Thoracic aorta (tissue), 2 donors: ENCODE results near the gene CNNM3. TPM values are rescaled to one million over a fixed set of nuclear protein-coding genes. Genes with fewer than 3 reads are reported as not detected.

ENCODE experiments used
- ATAC-seq: fragments of 150-250 bp; one replicate; pipeline ENCODE4 v1.8.0; 2017; ENCODE audit warnings: low read depth; ENCODE audit not compliant: insufficient number of reproducible peaks, low FRiP score
- DNase-seq: peaks from one replicate; pipeline ENCODE4 v3.0.0-alpha.2; 2020; ENCODE audit warnings: low spot score
- H3K27ac ChIP-seq, 2 donors: fragments of 200-600 bp; sonication (generic); 1 replicate in 1 of 2; 2 replicates in 1 of 2; pipeline ENCODE4 v1.5.1; 2016; ENCODE audit warnings: mild to moderate bottlenecking in 2 of 2, moderate library complexity in 2 of 2
- H3K27me3 ChIP-seq: fragments of 200-600 bp; sonication (generic); replicated peaks from 2 replicates; pipeline ENCODE4 v1.6.0; 2016; ENCODE audit warnings: mild to moderate bottlenecking; ENCODE audit not compliant: insufficient read depth
- H3K36me3 ChIP-seq: fragments of 200-600 bp; sonication (generic); one replicate; pipeline ENCODE4 v1.5.1; 2016
- H3K4me1 ChIP-seq, 2 donors: fragments of 200-600 bp; sonication (generic); 1 replicate in 1 of 2; 2 replicates in 1 of 2; pipeline versions ENCODE4 v1.5.1 to v1.6.0; 2016; ENCODE audit warnings: low read depth in 2 of 2, mild to moderate bottlenecking in 1 of 2; ENCODE audit not compliant: control insufficient read depth in 1 of 2
- H3K4me3 ChIP-seq: fragments of 200-600 bp; sonication (generic); 2 replicates; pipeline ENCODE4 v1.5.1; 2016; ENCODE audit warnings: mild to moderate bottlenecking
- H3K9me3 ChIP-seq: fragments of 200-600 bp; sonication (generic); 2 replicates; pipeline ENCODE4 v1.5.1; 2016
- total RNA-seq, 2 donors: library from RNA; depleted of rRNA; stranded (reverse); fragments of >200 nt; gene quantifications; one replicate each; pipeline versions ENCODE4 v1.1.0 to v1.2.3, GENCODE V29; 2016
- TF ChIP-seq, protein P1 (sequence below): fragments of 200-600 bp; sonication (generic); IDR thresholded peaks from one replicate; pipeline ENCODE4 v1.5.1; 2019; ENCODE audit warnings: antibody characterized with exemption

The CNNM3 gene
- total RNA-seq, 2 donors from 2014 or later, result 11.5 to 14.3 TPM

DNA sequence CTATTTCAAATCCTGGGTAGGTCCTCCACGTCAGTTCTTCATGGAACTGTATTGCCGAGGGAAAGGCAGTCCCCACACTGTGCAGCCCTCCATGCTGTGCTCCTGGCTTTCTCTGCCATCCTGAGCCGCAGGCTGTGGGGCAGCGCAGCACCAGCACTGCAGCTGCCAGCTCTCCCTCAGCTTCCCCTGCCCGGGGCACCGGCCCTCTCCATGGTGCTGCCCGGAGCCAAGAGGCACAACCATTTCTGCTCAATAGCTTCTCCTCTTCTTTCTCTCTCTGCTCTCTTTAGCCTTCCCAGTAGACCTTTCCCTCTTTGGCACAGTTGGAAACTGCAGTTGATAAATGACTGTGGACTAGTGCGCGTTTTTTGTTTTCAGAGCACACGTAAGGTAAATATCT lies 15.6 kb downstream of the CNNM3 start:
- no peaks in the 10 kb centered on the region for H3K27me3 ChIP-seq
- TF ChIP-seq, protein P1, sequence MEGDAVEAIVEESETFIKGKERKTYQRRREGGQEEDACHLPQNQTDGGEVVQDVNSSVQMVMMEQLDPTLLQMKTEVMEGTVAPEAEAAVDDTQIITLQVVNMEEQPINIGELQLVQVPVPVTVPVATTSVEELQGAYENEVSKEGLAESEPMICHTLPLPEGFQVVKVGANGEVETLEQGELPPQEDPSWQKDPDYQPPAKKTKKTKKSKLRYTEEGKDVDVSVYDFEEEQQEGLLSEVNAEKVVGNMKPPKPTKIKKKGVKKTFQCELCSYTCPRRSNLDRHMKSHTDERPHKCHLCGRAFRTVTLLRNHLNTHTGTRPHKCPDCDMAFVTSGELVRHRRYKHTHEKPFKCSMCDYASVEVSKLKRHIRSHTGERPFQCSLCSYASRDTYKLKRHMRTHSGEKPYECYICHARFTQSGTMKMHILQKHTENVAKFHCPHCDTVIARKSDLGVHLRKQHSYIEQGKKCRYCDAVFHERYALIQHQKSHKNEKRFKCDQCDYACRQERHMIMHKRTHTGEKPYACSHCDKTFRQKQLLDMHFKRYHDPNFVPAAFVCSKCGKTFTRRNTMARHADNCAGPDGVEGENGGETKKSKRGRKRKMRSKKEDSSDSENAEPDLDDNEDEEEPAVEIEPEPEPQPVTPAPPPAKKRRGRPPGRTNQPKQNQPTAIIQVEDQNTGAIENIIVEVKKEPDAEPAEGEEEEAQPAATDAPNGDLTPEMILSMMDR, result no peak
- H3K27ac ChIP-seq, result no peak overlapping the region
- peaks cover 37% of the 10 kb centered on the region for H3K36me3 ChIP-seq
- no peaks in the 10 kb centered on the region for H3K9me3 ChIP-seq
- H3K4me1 ChIP-seq, result no peaks in the 10 kb centered on the region
- no peak overlapping the region for H3K4me3 ChIP-seq
- DNase-seq (no peak), ATAC-seq (no peak)

DNA sequence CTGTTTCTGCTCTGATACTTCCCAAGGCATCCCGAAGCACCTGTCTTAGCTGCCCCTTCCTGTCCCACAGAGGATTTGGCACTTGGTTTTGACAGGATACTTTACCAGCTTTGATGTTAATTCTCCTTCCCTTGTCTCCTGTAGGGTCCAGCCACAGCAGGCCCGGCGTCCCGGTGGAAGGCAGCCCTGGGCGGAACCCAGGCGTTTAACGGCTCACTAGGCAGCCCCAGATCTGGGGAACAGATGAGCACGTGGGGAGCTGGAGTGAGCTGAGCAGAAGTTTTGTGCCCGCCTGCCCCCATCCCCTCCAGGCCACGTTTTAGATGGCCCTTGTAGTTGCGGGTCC lies 16.3 kb downstream of the CNNM3 start:
- no peak for DNase-seq
- ATAC-seq, result no peak
- Histone ChIP-seq H3K4me3 (no peak overlapping the region), H3K27ac (no peak overlapping the region), H3K27me3 (no peaks in the 10 kb centered on the region), H3K4me1 (no peaks in the 10 kb centered on the region), H3K36me3 (peaks cover 37% of the 10 kb centered on the region), H3K9me3 (no peaks in the 10 kb centered on the region)
- TF ChIP-seq, protein P1, result no peak

DNA sequence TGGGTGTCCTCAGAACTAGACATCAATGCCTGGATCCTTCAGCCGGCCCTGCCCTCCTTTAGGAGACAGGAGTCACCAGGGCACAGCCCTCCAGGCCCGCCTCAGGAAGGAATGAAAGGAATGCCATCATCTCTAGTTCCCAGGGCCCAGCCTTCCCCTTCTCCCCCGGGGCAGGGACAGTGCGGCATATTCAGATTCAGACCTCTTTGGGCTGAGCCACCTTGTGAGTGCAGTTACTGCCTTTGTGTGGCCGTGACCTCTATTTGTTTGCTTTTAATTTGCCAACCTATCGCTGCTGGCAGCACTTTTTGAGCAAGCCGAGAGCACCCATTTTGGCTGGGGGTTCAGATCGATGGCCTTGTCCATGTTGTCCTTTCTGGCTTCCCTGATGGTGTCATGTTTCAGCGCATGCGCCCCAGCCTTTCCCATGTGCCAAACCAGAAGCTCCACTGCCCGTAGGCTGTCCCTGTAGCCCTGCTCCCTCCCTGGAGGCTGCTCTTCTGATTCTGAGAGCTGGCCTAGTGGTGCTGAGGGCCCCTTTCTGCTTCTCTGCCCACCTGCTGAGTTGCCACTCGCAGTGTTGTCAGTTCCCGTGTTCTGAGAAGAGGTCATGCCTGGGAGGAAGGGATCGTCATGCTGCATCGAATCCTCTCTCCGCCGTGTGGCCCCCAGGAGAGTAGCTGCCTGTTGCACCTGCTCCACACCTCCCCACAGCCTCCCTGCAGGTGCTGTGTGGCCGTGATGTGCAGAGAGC lies 16.9 kb downstream of the CNNM3 start:
- Histone ChIP-seq H3K27ac (peak overlapping the region in 1 of 2 donors; percentile 29), H3K27me3 (no peaks in the 10 kb centered on the region), H3K9me3 (no peaks in the 10 kb centered on the region), H3K4me1 (no peaks in the 10 kb centered on the region), H3K36me3 (peaks cover 37% of the 10 kb centered on the region), H3K4me3 (no peak overlapping the region)
- DNase-seq (no peak), ATAC-seq (no peak)
- TF ChIP-seq, protein P1, result no peak

DNA sequence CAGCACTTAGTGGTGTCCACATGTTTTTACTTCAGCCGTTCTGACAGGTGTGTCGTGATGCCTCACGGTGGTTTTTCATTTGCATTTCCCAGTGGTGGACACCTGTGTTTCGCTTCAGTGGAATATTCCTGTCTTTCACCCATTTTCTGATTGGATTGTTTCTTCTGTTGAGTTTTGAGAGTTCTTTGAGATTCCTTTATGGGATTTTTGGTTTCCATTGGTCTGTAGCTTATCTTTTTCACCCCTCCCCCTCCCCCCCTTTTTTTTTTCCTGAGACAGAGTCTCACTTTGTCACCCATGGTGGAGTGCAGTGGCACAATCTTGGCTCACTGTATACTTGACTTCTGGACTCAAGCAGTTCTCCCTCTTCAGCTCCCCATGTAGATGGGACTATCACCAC lies 19.8 kb downstream of the CNNM3 start:
- no peak for DNase-seq
- no peak for ATAC-seq
- Histone ChIP-seq H3K27ac (no peak overlapping the region), H3K4me3 (no peak overlapping the region), H3K4me1 (peaks cover 0 to 10% of the 10 kb centered on the region in 2 donors), H3K27me3 (no peaks in the 10 kb centered on the region), H3K36me3 (peaks cover 19% of the 10 kb centered on the region), H3K9me3 (no peaks in the 10 kb centered on the region)
- TF ChIP-seq, protein P1, result no peak

DNA sequence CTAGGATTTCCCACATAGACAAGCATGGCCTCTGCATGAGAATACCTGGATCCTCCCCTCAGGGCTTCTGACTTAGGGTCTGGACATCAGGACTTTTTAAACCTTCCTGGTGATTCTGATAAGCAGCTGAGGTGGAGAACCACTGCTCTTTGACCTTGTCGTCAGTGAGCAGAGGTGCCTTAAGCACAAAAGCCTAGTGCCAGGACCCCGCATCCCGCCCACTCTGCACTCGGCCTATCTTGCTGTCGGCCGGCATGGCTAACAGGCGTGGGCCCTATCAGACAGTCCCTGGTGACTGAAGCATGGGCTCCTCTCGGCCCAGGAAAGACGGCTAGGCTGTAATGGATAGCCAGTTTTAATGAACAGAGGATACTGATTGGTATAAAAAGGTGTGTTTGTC lies 21.5 kb downstream of the CNNM3 start:
- no peaks in the 10 kb centered on the region for H3K9me3 ChIP-seq
- no peak overlapping the region for H3K4me3 ChIP-seq
- peaks cover 14% of the 10 kb centered on the region for H3K36me3 ChIP-seq
- peaks cover 0 to 10% of the 10 kb centered on the region in 2 donors for H3K4me1 ChIP-seq
- no peak overlapping the region for H3K27ac ChIP-seq
- no peaks in the 10 kb centered on the region for H3K27me3 ChIP-seq
- ATAC-seq, result no peak
- DNase-seq, result no peak
- TF ChIP-seq, protein P1, result no peak
